CD4-positive, alpha-beta T cell (primary cell): ENCODE results near the gene IDH1. TPM values are rescaled to one million over a fixed set of nuclear protein-coding genes. Genes with fewer than 3 reads are reported as not detected.

Source experiments
- ATAC-seq: fragments of 200-7000 bp; cut with Tn5 transposase; one replicate; pipeline ENCODE4 v1.10.0; 2022; ENCODE audit warnings: mild to moderate bottlenecking; ENCODE audit not compliant: poor library complexity
- CTCF ChIA-PET: fragments of 350-600 bp; sonication (Branson Sonifier 250); formaldehyde crosslinking; loops from one replicate; lab custom pipeline; 2021; ENCODE audit warnings: antibody characterized with exemption, inconsistent platforms; lab: Charles Lee
- POLR2A ChIA-PET: fragments of 350-600 bp; sonication (Branson Sonifier 250); formaldehyde crosslinking; loops from one replicate; lab custom pipeline; 2021; ENCODE audit warnings: antibody characterized with exemption, inconsistent platforms; lab: Charles Lee
- DNase-seq, 14 experiments: peaks; one replicate each; pipeline ENCODE4 v3.0.0-alpha.2; 2013 to 2020; ENCODE audit warnings: mixed read lengths in 2 of 14
- H3K27ac ChIP-seq, 2 donors: one replicate each; pipeline versions ENCODE4 v1.5.1 to v1.7.0; 2013; ENCODE audit warnings: low read length in 2 of 2, low read depth in 1 of 2, mild to moderate bottlenecking in 1 of 2
- H3K27me3 ChIP-seq, 2 experiments: 1 replicate in 1 of 2; 2 replicates in 1 of 2; pipeline versions ENCODE4 v1.6.1 to v1.7.0; 2013; ENCODE audit warnings: low read length in 2 of 2, control low read depth in 1 of 2, mild to moderate bottlenecking in 1 of 2, moderate library complexity in 1 of 2; ENCODE audit not compliant: insufficient read depth in 2 of 2, control insufficient read depth in 1 of 2
- H3K36me3 ChIP-seq: one replicate; pipeline ENCODE4 v1.6.1; 2013; ENCODE audit warnings: low read length, control low read depth; ENCODE audit not compliant: insufficient read depth
- H3K4me1 ChIP-seq: one replicate; pipeline ENCODE4 v1.6.1; 2013; ENCODE audit warnings: low read length, control low read depth; ENCODE audit not compliant: insufficient read depth
- H3K4me3 ChIP-seq: one replicate; pipeline ENCODE4 v1.5.1; 2013; ENCODE audit warnings: mild to moderate bottlenecking, low read length, moderate library complexity
- H3K9me3 ChIP-seq, 2 experiments: 1 replicate in 1 of 2; 2 replicates in 1 of 2; pipeline versions ENCODE4 v1.6.1 to v1.7.0; 2013; ENCODE audit warnings: low read length in 2 of 2, mild to moderate bottlenecking in 2 of 2, control low read depth in 1 of 2, moderate library complexity in 1 of 2; ENCODE audit not compliant: control insufficient read depth in 1 of 2, insufficient read depth in 1 of 2
- H3K27ac Mint-ChIP-seq: one replicate; pipeline ENCODE4 v1.8.0; 2020; ENCODE audit warnings: mixed read lengths
- H3K27me3 Mint-ChIP-seq: one replicate; pipeline ENCODE4 v1.8.0; 2021; ENCODE audit warnings: mixed read lengths
- H3K36me3 Mint-ChIP-seq: one replicate; pipeline ENCODE4 v1.8.0; 2021; ENCODE audit warnings: low read depth, mixed read lengths
- H3K4me1 Mint-ChIP-seq: one replicate; pipeline ENCODE4 v1.8.0; 2021; ENCODE audit warnings: low read depth, mixed read lengths
- H3K4me3 Mint-ChIP-seq: one replicate; pipeline ENCODE4 v1.8.0; 2020; ENCODE audit warnings: mild to moderate bottlenecking, mixed read lengths
- H3K9me3 Mint-ChIP-seq: one replicate; pipeline ENCODE4 v1.8.0; 2020; ENCODE audit warnings: mixed read lengths
- CTCF ChIP-seq: fragments of 200-600 bp; IDR thresholded peaks from one replicate; pipeline ENCODE4 v1.8.0; 2022; ENCODE audit warnings: antibody characterized with exemption, mild to moderate bottlenecking
- intact Hi-C, 2 experiments: fragments of 100-400 bp; cut with DNase I in 1 of 2; cut with micrococcal nuclease in 1 of 2; formaldehyde crosslinking; loops; one replicate each; pipeline versions ENCODE4 v1.15.1 to v1.9.0; 2023 to 2025; cut with DNase I, micrococcal nuclease
- total RNA-seq, 174 experiments: library from RNA in 2 of 174; stranded (reverse) in 2 of 174; gene quantifications; one replicate each; pipeline ENCODE4 v1.2.3 and lab custom pipeline; 2021 to 2026

The IDH1 gene
- total RNA-seq, 2 experiments from 2014 or later, result 3.0 to 3.4 TPM

DNA sequence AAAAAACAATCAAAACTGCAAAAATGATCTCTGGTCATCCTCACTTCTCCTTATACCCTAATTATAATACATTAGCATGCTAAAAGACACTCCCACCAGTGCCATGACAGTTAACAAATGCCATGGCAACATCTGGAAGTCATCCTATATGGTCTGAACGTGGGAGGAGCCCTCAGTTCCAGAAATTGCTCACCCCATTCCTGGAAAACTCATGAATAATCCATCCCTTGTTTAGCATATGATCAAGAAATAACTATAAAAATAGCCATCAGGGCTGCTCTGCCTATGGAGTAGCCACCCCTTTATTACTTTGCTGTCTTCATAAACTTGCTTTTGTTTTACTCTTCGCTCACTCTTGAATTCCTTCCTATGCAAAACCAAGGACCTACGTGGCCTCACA lies 59.3 kb downstream of the IDH1 start:
- no peak overlapping the region for H3K4me3 ChIP-seq
- H3K27me3 ChIP-seq, result no peaks in the 10 kb centered on the region
- H3K36me3 ChIP-seq, result no peaks in the 10 kb centered on the region
- H3K27ac ChIP-seq, result no peak overlapping the region
- ATAC-seq (no peak), DNase-seq (no peak)
- intact Hi-C loops, result no loop called here
- no peaks in the 10 kb centered on the region for H3K9me3 ChIP-seq
- POLR2A ChIA-PET, result no interaction called here
- Mint-ChIP-seq H3K4me3 (no peak overlapping the region), H3K27ac (no peak overlapping the region), H3K27me3 (peaks cover under 1% of the 10 kb centered on the region), H3K4me1 (no peaks in the 10 kb centered on the region), H3K36me3 (no peaks in the 10 kb centered on the region), H3K9me3 (no peaks in the 10 kb centered on the region)
- TF ChIP-seq CTCF, result no peak
- CTCF ChIA-PET, result no interaction called here
- no peaks in the 10 kb centered on the region for H3K4me1 ChIP-seq

DNA sequence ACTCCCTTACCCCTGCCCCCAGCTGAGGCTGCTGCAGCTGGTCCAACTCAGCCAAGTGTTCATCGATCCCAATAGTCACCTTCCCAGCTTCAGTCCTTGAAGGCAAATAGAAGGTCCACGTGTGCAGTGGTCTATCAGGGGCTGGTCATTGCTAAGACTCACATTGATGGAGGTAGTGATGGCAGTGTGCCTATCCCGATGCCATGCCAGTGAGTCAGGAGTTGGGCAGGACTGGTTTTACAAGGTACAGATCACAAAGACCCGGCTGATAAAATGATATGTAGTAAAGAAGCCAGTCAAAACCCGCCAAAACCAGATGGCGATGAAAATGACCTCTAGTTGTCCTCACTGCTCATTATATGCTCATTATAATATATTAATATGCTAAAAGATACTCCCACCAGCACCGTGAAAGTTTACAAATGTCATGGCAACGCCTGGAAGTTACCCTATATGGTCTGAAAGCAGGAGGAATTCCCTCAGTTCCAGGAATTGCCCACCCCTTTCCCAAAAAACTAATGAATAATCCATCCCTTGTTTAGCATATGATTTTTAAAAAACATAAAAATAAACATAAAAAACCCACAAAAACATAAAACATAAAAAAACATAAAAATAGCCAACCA lies 62.1 kb downstream of the IDH1 start:
- Mint-ChIP-seq H3K27me3 (peaks cover 6% of the 10 kb centered on the region), H3K9me3 (no peaks in the 10 kb centered on the region), H3K27ac (no peak overlapping the region), H3K36me3 (no peaks in the 10 kb centered on the region), H3K4me3 (no peak overlapping the region), H3K4me1 (no peaks in the 10 kb centered on the region)
- Histone ChIP-seq H3K27ac (no peak overlapping the region), H3K27me3 (no peaks in the 10 kb centered on the region), H3K36me3 (no peaks in the 10 kb centered on the region), H3K9me3 (no peaks in the 10 kb centered on the region), H3K4me3 (no peak overlapping the region), H3K4me1 (no peaks in the 10 kb centered on the region)
- ChIA-PET CTCF (no interaction called here), POLR2A (no interaction called here)
- no peak for TF ChIP-seq CTCF
- no peak for DNase-seq
- ATAC-seq, result no peak
- intact Hi-C loops, result no loop called here

DNA sequence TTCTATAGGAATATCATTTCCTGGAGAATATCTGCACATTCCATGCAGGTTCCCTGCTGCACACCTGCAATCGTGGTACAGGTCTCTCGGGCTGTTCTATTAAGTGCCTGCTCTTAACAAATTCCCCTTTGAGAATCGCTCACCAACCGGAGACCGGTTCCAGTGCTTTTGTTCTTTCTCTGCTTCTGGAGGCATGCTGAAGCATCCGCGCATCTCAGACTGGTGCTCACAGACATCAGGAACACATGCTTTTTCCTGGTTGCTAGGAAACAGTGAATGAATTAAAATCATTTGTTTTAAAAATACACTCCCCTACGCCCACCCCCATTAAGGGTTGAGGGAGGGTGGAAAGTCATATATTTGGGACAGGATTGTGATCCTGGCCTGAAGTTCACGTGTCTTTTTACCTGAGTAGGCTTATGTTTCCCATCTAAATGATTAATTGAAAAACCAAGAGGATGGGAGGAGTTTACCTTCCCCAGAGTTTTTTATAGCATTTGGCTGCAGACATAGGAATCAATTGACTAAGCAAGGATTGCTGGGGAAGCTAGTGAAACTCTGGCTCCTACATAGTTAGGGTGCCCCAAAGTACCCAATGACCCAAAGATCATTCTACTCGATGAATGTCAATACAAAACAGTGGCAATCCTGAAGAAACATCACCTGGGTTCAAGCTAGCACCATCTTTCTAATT lies 64.9 kb downstream of the IDH1 start, which contains the start of gene C2orf80:
C2orf80 (minus strand) TSS at position 221 of the 694 bp plus-strand sequence. CDS start 3,044 bp downstream, outside the sequence.
- Histone ChIP-seq H3K4me3 (no peak within 1 kb of the TSS), H3K27me3 (no peaks in the 10 kb centered on the region), H3K36me3 (no peaks in the 10 kb centered on the region), H3K4me1 (no peaks in the 10 kb centered on the region), H3K9me3 (no peaks in the 10 kb centered on the region), H3K27ac (no peak within 1 kb of the TSS)
- Mint-ChIP-seq H3K27ac (no peak within 1 kb of the TSS), H3K4me3 (no peak within 1 kb of the TSS), H3K36me3 (no peaks in the 10 kb centered on the region), H3K9me3 (no peaks in the 10 kb centered on the region), H3K27me3 (peaks cover 6% of the 10 kb centered on the region), H3K4me1 (no peaks in the 10 kb centered on the region)
- no peak for TF ChIP-seq CTCF
- no peak for ATAC-seq
- DNase-seq, result no peak
- ChIA-PET POLR2A (no interaction called here), CTCF (no interaction called here)
- intact Hi-C loops, result no loop called here
